Measurements from ENCODE around the gene LRCH1.

Gene LRCH1

DNA sequence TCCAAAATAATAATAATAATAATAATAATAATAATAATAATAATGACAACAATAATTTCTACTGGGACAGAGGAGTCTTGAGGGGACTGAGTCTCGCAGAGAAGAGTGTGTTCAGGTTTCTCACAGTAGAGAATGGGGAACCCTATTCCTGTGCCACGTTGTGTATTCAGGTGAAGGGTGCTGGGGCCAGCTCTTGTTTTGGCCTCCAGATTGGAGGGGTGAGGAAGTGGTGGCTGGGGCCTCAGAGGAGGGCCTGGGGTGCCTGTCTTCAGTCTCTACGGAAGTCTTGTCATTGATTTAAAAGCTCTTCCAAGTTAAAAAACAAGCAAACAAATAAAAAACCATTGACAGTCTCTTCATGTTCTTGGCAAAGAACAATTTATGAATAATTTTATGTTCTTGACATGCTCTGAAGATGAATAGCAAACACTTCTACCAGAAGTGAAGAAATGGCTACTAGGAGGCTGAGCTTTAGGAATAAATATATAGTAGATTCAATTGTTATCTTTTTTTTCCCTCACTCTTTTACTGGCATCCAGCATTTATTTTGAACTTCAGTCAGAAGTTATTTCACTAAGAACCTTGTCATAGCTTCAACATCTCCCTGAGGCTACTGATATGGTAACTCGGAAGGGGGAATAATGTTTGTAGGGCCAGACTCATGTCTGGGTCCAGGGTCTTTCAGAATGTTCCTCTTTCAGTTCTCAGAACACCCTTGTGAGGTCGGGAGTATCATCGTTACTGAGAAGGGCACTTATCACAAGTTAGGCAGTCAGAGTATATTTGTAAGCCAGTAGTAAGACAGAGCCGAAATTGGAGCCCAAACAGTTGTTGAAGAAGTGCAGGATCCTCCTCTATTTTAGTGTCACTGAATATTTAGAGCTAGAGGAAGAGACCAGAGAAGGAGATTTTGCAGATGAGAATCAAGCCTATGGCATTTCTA, 13.1 kb downstream of the LRCH1 start:
- no peak for DNase-seq

DNA sequence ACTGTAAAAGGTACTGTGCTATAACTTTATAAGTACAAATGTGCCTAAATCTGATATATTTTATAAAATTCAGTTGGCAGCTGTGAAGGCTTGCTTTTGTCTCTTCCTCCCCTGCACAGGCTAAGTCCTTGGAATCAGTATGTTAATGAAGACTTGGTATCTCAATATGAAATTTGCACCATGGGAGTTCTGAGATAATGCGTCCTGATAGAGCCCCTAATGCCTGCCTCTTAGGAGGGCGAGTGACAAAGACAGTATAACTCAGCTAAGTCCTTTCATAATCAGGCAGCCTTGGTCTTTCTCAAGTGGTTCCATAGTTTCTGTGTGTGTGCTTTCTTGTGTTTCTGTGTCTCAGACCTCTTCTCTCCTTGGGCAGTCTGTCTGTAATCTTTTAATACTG, 14.7 kb downstream of the LRCH1 start:
- DNase-seq, result no peak

DNA sequence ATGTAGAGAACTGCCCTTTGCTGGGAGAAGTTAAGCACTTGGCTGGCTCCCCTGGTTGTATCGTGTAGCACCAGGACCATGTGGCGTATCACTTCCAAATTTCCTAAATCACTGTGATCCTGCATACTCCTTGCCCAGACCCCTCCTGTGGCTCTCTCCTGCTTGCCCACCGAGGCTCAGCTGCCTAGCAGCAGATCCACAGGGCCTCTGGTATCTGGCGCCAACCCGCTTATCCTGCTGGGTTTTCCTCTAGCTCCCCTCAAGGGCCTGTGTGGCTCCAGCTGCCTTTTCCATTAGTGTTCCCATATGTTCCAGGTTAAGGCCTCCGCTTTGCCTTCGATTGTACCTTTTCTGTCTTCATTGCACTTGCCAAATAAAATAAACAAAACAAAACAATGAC, 16.5 kb downstream of the LRCH1 start:
- no peak for DNase-seq

DNA sequence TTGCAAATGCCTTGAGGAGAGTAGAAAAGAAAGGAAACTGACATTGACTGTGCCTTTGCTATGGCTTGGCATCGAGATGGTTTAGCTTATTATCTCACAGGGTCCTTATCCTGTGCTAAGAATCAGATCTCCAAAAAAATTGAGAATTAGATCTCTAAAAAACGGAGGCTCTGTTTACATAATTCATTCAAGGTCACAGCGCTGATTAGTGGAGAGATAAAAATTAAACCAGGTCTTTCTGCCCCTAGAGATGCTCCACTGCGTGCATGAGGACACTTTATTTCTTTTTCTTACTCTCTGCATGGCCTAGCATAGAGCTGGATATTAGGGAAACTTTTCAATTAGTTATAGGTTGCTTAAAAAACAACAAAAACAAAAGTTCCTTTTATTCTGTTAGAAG, 17.3 kb downstream of the LRCH1 start:
- DNase-seq, result no peak

DNA sequence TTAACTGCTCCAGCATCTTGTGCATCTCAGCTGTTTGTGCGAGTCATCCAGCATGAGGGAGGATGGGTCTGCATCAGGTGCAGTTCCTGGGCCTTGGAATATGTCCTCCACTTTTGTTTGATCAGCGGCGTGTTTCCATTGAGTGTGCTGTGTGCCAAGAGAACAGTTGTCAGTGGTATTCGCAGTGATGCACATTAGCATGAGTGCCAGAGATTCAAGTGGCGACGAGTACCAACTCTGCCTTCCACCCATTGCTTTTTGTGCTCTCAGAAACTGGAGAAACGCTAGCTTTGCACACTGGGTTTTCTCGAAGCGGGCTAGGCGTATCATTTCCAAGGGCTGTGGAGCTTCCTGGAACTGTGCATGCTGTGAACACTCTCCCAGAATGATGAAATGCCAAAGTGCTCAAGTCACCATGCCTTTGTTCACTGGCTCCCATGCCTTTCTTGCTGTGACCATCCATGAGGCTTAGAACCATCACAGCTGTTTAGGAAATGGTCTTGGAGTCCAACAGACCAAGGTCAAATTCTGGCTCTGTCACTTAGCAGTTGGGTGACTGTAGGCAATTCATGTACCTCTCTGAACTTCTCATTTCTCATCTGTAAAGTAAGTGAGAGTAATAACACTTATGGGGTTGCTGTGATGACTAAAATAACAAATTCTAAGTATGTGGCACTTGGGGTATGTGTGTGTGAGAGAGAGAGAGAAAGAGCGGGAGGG, 18.4 kb downstream of the LRCH1 start:
- DNase-seq, result peak in 1 of 2 experiments; percentile 55

DNA sequence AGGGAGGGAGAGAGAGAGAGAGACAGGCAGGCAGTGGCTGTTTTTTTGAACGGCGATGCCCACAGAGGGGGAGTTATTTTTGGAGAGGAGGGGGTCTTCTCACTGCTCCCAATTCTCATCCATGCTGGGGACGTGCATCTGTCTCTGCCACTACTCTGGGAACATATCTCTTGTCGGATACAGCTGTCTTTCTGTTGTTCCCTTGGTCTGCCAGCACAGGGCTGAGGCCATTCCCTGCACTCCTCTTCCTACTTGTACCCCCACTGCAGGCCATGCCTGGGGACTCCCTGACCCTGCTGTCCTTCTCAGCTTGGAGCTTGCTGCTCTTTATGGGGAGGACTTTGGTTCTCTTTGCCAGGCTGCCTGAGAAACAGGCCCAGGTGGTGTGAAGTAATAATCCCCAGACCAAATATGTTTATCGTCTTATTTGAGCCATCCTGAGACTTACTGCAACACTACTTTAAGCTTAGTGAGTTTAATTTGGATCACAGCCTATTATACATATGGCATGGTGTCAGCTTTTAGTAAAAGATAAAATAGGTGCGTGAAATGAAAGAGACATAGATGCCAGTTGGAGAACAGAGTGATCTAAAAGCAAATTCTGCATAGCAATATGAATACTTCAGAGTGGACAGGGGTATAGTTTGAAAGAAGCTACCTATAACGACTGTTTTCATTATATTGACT, 19.1 kb downstream of the LRCH1 start:
- DNase-seq, result no peak

DNA sequence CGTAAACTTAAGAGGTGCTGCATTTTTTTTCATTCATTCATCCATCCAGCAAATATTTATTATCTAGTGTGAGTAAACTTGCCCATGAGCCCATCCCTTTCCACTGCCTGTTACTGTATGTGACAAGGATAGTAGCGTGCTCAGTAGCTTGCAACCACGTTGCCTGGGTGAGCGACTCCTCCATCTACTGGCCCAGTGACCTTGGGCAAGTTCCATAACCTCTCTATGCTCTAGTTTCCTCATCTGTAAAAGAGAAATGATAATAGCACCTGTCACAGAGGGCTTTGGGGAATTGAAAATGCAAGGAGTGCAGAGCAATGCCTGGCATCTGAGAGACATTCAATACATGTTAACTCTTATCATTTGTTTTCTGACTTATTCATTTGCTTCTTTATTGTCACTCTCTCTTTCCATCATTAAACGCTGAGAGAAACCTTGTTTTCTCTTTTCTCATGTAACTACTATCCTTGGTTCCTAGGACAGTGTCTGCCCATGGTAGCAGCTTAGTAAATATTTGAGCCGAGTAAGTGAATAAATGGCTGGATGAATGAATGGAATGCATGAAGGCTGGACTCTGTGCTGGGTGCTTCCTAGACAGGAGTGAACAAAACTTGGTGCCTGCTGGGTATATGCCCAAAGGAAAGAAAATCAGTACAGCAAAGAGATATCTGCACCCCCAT, 19.9 kb downstream of the LRCH1 start:
- DNase-seq, result no peak

DNA sequence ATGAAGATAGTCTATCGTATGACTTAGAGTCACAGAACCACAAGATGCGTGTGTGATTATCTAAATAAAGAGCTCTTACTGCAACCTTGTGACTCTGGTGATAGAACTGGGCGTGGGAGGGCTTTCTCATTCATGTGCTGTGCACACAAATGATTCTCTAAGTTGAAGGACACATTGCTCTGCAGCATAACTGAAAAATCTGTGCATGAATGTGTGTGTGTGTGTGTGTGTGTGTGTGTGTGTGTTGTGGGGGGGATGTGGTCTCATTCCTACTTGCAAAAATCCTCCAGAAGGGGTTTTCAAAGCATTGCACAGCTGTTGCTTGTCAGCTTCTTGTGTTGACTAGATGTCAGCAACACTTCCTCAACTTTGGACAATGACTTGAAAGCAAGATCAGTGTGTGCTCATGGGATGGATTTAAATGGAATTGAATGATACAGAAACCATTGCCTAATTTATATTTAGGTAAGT, 22.4 kb downstream of the LRCH1 start:
- DNase-seq, result no peak

DNA sequence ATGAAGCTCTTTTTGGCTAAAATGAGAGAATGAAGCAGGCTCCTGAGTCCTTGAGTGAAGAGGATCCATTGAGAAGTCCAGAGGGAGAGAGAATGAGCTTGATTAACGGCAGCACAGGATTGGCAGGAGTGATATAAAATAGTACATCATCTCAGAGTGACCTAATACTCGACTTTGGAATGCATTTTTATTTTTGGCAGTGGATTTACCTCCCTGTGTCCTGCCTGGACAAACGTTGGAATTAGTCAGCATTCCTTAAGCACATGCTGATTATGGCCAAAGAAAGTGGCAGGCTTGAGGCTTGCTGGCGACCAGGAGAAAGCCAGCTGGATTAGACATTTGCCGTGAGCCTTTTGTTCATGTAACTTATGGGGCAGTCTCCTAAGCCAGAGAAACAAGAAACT, 22.9 kb downstream of the LRCH1 start:
- no peak for DNase-seq

DNA sequence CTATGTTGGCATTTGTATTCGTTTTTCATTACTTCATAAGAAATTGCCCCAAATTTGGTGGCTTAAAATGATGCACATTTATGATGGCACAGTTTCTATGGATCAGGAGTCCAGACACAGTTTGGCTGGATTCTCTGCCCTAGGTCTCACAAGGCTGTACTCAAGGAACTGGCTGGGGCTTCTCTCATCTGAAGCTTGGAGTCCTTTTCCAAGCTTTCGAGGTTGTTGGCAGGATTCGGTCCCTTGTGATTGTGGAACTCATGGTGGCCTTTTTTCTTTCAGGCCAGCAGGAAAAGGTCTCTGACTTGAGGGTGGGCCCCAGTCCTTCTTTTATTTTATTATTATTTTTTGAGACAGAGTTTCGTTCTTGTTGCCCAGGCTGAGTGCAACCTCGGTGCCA, 23.8 kb downstream of the LRCH1 start:
- no peak for DNase-seq

DNA sequence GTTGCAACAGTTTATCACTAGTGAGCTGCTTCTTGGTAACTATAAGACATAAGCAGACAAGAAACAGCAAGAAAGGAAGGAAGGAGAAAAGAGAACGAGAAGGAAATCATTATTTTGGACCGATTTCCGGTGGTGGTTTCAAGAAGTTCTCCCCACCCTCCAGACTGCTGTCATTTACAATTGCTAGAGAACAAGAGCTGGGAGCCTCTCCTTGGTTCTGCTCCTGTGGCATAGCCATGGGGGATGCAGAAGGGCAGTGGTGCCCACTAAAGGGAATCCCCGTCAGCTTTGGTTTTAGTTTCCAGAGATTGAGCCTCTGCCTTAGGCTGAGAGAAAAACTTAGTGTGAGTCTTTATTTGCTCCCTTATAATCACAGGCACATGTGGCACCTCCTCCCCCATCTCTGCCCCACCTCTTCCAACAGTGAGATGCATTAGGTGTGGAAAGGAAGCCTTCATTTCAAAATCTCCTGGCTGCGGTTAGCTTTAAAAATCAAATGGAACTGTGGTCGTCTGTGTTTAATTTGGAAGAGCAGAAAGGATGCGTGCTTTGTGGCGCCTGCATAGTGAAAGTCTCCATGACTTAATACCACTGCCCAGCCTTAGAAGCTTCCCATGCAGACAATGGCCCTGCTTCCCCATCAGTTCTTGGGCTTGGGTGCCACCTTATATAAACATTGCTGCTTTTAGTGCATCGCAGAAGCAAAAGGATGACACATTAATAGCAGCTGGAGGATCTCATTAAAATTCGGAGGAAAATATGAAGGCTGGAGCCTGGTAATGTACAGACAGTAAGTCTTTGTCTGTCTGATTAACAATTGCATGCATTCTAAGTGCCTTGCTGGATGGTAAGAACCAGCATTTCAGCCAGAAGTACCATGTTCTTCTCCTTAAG, 25.0 kb downstream of the LRCH1 start:
- peak in 1 of 2 experiments; percentile 4 for DNase-seq

DNA sequence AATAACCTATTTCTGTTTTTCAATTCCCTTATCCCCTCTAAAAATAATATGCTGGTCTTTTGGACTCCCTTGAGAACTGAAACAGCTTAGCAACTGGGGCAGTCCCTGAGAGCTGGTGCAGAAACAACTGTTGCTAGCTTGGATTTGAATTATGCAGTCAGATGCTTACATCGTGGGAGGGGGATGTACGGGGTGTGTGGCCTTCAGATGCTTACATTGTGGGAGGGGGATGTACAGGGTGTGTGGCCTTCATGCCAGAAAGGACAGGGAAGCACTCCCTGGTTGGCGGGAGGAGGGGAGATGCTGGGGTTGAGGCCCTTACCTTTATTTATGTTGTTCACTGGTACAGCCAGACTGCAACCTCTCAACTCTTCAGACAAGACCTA, 25.6 kb downstream of the LRCH1 start:
- no peak for DNase-seq

DNA sequence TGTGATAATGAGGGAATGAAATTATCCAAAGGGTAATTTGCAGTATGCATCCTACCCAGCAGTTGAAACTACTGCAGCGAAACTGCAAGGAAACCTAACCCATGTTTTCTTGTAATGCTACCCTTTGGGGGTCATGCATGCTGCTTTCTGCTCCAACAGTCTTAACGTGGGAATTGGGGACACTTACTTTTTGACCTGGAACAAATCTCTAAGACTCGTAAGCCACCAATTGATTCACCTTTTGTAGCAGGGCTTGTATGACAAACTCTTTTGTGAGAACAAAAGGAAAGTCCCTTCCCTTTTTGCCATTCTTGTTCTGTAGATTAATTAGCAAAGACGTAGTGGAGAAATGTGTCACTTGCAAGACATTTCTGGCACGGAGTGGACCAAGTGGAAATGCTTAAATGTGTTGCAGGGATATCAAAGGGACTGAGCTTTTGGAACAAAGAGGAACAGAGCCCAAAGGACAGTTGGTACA, 27.4 kb downstream of the LRCH1 start:
- no peak for DNase-seq

DNA sequence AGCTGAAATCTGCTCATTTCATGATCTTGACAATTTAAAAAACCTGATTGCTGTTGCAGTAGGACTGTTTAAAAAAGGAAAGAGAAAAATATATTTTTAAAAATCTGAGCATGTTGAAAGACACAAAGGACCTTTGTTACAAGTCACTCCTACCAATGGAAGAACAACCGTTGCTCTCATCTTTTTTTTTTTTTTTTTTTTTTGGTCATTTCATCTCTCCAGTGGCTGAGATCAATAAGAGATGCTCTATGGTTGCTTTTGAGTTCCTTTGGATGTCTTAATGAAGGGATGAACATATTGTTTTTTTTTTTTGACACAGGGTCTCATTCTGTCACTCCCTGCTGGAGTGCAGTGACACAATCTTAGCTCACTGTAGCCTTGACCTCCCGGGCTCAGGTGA, 29.2 kb downstream of the LRCH1 start:
- DNase-seq, result no peak

DNA sequence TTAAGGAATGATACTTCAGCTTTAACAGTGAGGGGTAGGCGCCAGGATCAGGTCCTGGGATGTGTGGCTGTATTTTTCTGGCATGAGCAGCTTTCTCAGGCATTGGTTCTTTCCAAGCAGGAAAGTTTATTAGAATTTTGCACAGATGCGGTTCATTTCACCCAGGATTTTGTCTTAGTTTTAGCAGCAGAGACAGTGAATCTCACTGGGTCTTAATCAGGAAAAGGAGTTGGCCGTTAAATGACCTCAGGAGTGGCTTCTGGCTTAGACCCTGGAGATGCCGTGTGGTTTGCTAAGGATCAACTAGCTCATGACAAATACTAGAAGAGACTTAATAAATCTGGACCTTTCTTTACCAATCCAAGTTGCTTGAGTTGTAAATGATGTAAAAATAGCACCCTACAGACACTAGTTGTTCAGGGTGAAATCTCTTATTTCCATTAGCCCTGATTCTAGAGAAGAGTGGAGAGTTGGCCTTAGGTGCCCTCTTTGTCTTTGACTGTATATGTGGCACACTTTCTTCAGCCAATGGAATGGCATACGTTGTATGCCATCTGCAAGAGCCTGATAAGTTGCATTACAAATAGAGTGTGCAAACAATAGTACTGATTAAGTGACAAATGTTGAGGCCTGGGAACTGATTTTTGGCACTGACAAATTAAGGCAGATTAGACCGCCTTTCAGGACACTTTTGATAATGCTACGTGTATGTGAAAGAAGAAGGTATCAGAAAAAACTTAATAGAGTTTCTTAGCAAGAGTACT, 34.0 kb downstream of the LRCH1 start:
- no peak for DNase-seq

DNA sequence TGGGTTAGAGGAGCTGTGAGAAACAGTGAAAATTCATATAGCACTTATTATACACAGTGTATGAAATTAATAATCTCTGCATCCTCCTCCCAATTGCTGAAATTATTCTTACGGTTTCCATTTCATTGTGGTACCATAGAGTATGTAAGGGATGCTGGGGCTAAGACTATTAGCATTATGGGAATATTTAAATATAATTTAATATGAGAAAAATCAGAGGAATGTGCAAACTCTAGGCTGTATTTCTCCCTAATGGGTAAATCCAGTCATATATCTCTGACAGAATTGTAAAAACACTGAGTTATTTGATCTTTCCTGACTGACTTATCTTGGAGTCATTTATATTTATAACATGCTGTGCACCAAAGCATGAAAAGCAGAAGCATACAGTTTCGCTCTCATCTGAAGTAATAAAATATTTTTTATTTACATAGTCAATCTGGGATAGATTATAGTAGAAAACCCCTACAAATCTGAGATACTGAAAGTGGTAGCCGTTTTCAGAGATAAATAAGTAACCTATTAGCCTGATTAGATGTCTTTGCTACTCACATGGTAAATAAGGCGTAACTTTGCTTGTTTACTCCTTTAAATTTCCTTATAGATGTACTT, 34.9 kb downstream of the LRCH1 start:
- no peak for DNase-seq

DNA sequence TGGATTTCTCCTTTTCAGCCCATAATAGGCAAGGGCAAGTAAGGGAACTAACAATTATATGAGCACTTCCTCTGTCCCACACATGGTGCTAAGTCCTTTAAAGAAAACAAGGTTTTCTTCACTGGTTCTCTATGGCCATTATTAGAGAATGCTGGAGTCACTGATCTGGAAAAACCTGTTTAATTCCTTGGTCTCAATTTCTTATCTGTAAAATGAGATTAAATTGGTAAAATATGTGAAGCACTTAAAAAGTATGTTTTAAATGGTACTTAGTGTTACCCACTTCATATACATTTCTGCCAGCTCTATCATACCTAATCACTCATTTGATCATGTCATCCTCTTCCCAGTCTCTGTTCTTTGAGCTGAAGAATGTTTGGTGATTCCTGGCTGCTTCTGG, 39.4 kb downstream of the LRCH1 start:
- DNase-seq, result no peak

DNA sequence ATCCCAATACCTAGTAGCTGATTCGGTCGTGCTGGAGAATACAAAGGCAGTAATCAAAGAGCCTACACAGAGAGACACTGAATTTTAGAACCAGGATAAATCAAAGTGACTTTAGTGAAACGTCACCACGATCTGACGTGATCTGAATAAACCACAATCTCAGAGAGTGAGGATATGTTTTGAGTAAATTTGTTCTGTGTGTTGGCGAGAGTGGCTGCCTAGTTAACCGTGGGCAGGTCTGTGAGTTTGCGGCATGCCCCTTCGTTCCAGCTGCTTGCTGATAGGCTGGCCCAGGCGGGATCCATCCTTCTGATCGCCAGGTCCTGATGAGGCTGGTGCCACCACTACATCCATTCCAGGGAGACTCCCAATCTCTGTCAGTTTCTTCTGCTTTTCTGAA, 40.4 kb downstream of the LRCH1 start:
- DNase-seq, result no peak

DNA sequence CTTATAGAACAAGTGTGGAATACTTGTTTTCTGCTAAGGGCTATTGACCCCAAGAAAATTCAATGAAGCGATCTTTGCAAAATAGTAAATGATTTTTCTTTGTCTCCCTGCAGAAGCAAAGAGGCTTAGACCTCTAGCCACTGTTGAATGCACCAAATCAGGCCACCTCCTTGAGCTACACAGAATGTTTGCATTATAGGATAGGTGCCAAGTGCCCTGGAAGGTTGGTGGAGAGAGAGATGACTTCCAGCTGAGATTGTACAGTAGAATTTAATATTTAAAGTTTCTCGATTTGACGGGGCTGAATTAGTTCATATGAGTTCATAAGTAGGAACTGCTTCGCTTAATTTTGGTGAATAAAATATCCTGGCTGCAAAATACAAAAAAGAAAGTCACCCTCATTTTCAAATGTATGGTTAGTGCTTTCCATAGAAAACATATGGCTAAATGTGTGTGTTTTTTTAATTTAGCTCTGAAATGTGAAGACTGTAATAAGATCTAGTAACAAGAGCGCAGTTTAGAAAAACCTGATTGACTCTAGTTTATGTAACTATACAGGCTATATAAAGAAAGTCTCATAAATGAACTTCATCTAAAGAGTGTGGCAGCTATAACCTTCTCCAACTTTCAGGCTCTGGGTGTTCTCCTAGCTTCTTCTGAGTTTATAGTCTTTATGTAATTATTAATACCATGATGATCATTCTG, 41.6 kb downstream of the LRCH1 start:
- DNase-seq, result peak in 1 of 2 experiments; percentile 27

Measured in NCI-H2081 (cell line).